HepG2 (cell line): ENCODE data around the gene C1QTNF5. TPM values are rescaled to one million over a fixed set of nuclear protein-coding genes. Genes with fewer than 3 reads are reported as not detected.
A peak's percentile ranks its signal among the peaks of the same experiment; 100 is the strongest.

ENCODE experiments used
- ATAD3A ChIP-seq: sonication (generic); formaldehyde crosslinking; IDR thresholded peaks from 2 replicates; pipeline ENCODE4 v1.4.0; 2020; ENCODE audit warnings: missing genetic modification reagents
- CREM ChIP-seq, 2 experiments: sonication (generic) in 1 of 2; formaldehyde crosslinking in 1 of 2; IDR thresholded peaks; 2 replicates each; pipeline versions ENCODE4 v1.4.0 to v1.6.1; 2016 to 2020; ENCODE audit warnings: antibody characterized with exemption in 1 of 2, mild to moderate bottlenecking in 1 of 2, missing genetic modification reagents in 1 of 2
- EP300 ChIP-seq, 3 experiments: sonication (generic) in 1 of 3; formaldehyde crosslinking in 1 of 3; IDR thresholded peaks; 2 replicates each; pipeline versions ENCODE4 v1.5.1 to v1.6.1; 2011 to 2020; ENCODE audit warnings: low read depth in 2 of 3, low read length in 2 of 3, borderline replicate concordance in 1 of 3, improper control_type of control experiment in 1 of 3, mild to moderate bottlenecking in 1 of 3, missing genetic modification reagents in 1 of 3, moderate library complexity in 1 of 3
- IKZF4 ChIP-seq: sonication (generic); formaldehyde crosslinking; IDR thresholded peaks from 2 replicates; pipeline ENCODE4 v1.5.1; 2020; ENCODE audit warnings: borderline replicate concordance, mild to moderate bottlenecking, low read depth, missing genetic modification reagents; ENCODE audit errors: not compliant biosample characterization
- MLXIP ChIP-seq: sonication (generic); formaldehyde crosslinking; IDR thresholded peaks from 2 replicates; pipeline ENCODE4 v1.9.0; 2021; ENCODE audit warnings: missing genetic modification reagents, borderline replicate concordance
- MTA1 ChIP-seq: sonication (generic); formaldehyde crosslinking; IDR thresholded peaks from 2 replicates; pipeline ENCODE4 v1.4.0; 2020; ENCODE audit warnings: missing genetic modification reagents, mild to moderate bottlenecking, borderline replicate concordance
- NCOA2 ChIP-seq: sonication (generic); formaldehyde crosslinking; IDR thresholded peaks from 2 replicates; pipeline ENCODE4 v1.8.0; 2022; ENCODE audit warnings: inconsistent platforms
- PHF20 ChIP-seq: sonication (generic); formaldehyde crosslinking; IDR thresholded peaks from 2 replicates; pipeline ENCODE4 v1.5.0; 2020; ENCODE audit warnings: mild to moderate bottlenecking, missing genetic modification reagents
- POLR2G ChIP-seq: fragments of 200-400 bp; formaldehyde crosslinking; IDR thresholded peaks from 2 replicates; pipeline ENCODE4 v1.6.1; 2018; ENCODE audit warnings: mild to moderate bottlenecking, low read depth, low read length, moderate library complexity
- RBAK ChIP-seq: sonication (generic); formaldehyde crosslinking; IDR thresholded peaks from 2 replicates; pipeline ENCODE4 v1.5.1; 2020; ENCODE audit warnings: mild to moderate bottlenecking, missing genetic modification reagents
- SP2 ChIP-seq: sonication (generic); formaldehyde crosslinking; IDR thresholded peaks from 2 replicates; pipeline ENCODE4 v1.5.1; 2020; ENCODE audit warnings: mild to moderate bottlenecking, missing genetic modification reagents
- TGIF2 ChIP-seq: IDR thresholded peaks from 2 replicates; pipeline ENCODE4 v1.6.1; 2016; ENCODE audit warnings: control low read depth, missing compliant biosample characterization
- ZBTB7B ChIP-seq: sonication (generic); formaldehyde crosslinking; IDR thresholded peaks from 2 replicates; pipeline ENCODE4 v1.4.0; 2020; ENCODE audit warnings: missing genetic modification reagents
- ZKSCAN8 ChIP-seq: IDR thresholded peaks from 2 replicates; pipeline ENCODE4 v1.6.1; 2016; ENCODE audit warnings: borderline replicate concordance, missing genetic modification reagents, missing compliant biosample characterization
- ZNF350 ChIP-seq: sonication (generic); formaldehyde crosslinking; IDR thresholded peaks from 2 replicates; pipeline ENCODE4 v1.4.0; 2020; ENCODE audit warnings: mild to moderate bottlenecking, low read depth, missing genetic modification reagents, borderline replicate concordance
- ZNF468 ChIP-seq: sonication (generic); formaldehyde crosslinking; IDR thresholded peaks from 2 replicates; pipeline ENCODE4 v1.8.0; 2022; ENCODE audit warnings: mild to moderate bottlenecking, moderate library complexity, missing genetic modification reagents
- ZNF598 ChIP-seq: sonication (generic); formaldehyde crosslinking; IDR thresholded peaks from 2 replicates; pipeline ENCODE4 v1.5.1; 2020; ENCODE audit warnings: mild to moderate bottlenecking, missing genetic modification reagents, borderline replicate concordance
- ZNF746 ChIP-seq: sonication (generic); formaldehyde crosslinking; IDR thresholded peaks from 2 replicates; pipeline ENCODE4 v1.8.0; 2022; ENCODE audit warnings: mild to moderate bottlenecking, missing genetic modification reagents
- polyA plus RNA-seq, 8 experiments: library from polyadenylated mRNA; depleted of rRNA in 3 of 8; stranded (reverse) in 7 of 8; unstranded in 1 of 8; fragments of >200 nt; fragmentation: Illumina TruSeq in 4 of 8; extraction: Trizol in 4 of 8; gene quantifications; 2 replicates each; pipeline versions ENCODE4 v1.2.1 to v1.2.3, GENCODE V29; 2011 to 2016; ENCODE audit warnings: low read depth in 4 of 8, missing spikeins in 1 of 8, mixed read lengths in 1 of 8; ENCODE audit not compliant: insufficient read depth in 1 of 8
- total RNA-seq, 5 experiments: library from RNA; depleted of rRNA; stranded (reverse); fragments of >200 nt; fragmentation: Illumina TruSeq; extraction: Trizol; gene quantifications; 2 replicates each; pipeline ENCODE4 v1.2.3, GENCODE V29; 2016; ENCODE audit warnings: low read depth in 1 of 5
- TF ChIP-seq, protein P1 (sequence below): sonication (generic); formaldehyde crosslinking; conservative IDR thresholded peaks from 2 replicates; pipeline ENCODE4 v1.4.0; 2020; ENCODE audit warnings: missing genetic modification reagents
- TF ChIP-seq, protein P2 (sequence below): sonication (generic); formaldehyde crosslinking; IDR thresholded peaks from 2 replicates; pipeline ENCODE4 v1.4.0; 2020; ENCODE audit warnings: missing genetic modification reagents
- TF ChIP-seq, protein P3 (sequence below): sonication (generic); formaldehyde crosslinking; IDR thresholded peaks from 2 replicates; pipeline ENCODE4 v1.4.0; 2020; ENCODE audit warnings: missing genetic modification reagents

The C1QTNF5 gene
- total and polyA plus RNA-seq, 2 of the 13 experiments (the other 11 are each of a cell fraction or from before 2014, with no cell fraction given), result 0.86 to 1.2 TPM

GRCh38 chr11:119380160-119380826 is 39.6 kb upstream of the C1QTNF5 start (continued):
- TF ChIP-seq, protein P1, sequence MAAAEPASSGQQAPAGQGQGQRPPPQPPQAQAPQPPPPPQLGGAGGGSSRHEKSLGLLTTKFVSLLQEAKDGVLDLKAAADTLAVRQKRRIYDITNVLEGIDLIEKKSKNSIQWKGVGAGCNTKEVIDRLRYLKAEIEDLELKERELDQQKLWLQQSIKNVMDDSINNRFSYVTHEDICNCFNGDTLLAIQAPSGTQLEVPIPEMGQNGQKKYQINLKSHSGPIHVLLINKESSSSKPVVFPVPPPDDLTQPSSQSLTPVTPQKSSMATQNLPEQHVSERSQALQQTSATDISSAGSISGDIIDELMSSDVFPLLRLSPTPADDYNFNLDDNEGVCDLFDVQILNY (CRISPR knock-in tag), result no peak
- 0 out of 2 replicates have a peak, but pooled peaks have one; percentile 33 for TF ChIP-seq PHF20 (CRISPR knock-in tag)
- TF ChIP-seq CREM (IDR thresholded peaks at IDR 0.05), result no peak
- TF ChIP-seq CREM (CRISPR knock-in tag; IDR thresholded peaks at IDR 0.05), result no peak
- TF ChIP-seq ZKSCAN8 (CRISPR knock-in tag), result no peak
- no peak for TF ChIP-seq TGIF2 (CRISPR knock-in tag)
- TF ChIP-seq RBAK (CRISPR knock-in tag), result no peak
- TF ChIP-seq MTA1 (CRISPR knock-in tag), result no peak
- TF ChIP-seq, protein P2, sequence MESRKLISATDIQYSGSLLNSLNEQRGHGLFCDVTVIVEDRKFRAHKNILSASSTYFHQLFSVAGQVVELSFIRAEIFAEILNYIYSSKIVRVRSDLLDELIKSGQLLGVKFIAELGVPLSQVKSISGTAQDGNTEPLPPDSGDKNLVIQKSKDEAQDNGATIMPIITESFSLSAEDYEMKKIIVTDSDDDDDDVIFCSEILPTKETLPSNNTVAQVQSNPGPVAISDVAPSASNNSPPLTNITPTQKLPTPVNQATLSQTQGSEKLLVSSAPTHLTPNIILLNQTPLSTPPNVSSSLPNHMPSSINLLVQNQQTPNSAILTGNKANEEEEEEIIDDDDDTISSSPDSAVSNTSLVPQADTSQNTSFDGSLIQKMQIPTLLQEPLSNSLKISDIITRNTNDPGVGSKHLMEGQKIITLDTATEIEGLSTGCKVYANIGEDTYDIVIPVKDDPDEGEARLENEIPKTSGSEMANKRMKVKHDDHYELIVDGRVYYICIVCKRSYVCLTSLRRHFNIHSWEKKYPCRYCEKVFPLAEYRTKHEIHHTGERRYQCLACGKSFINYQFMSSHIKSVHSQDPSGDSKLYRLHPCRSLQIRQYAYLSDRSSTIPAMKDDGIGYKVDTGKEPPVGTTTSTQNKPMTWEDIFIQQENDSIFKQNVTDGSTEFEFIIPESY (CRISPR knock-in tag), result no peak
- peak; percentile 20; the same call in 1 of the 2 replicates for TF ChIP-seq NCOA2
- no peak for TF ChIP-seq MLXIP (CRISPR knock-in tag)
- TF ChIP-seq ZBTB7B (CRISPR knock-in tag), result no peak
- no peak for TF ChIP-seq SP2 (CRISPR knock-in tag)
- TF ChIP-seq ATAD3A (CRISPR knock-in tag), result no peak
- TF ChIP-seq POLR2G, result no peak
- TF ChIP-seq, protein P3, sequence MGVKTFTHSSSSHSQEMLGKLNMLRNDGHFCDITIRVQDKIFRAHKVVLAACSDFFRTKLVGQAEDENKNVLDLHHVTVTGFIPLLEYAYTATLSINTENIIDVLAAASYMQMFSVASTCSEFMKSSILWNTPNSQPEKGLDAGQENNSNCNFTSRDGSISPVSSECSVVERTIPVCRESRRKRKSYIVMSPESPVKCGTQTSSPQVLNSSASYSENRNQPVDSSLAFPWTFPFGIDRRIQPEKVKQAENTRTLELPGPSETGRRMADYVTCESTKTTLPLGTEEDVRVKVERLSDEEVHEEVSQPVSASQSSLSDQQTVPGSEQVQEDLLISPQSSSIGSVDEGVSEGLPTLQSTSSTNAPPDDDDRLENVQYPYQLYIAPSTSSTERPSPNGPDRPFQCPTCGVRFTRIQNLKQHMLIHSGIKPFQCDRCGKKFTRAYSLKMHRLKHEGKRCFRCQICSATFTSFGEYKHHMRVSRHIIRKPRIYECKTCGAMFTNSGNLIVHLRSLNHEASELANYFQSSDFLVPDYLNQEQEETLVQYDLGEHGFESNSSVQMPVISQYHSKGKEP (CRISPR knock-in tag), result no peak
- 0 out of 2 replicates have a peak, but pooled peaks have one; percentile 51 for TF ChIP-seq ZNF468 (CRISPR knock-in tag)
- TF ChIP-seq ZNF598 (CRISPR knock-in tag), result 0 out of 2 replicates have a peak, but pooled peaks have one; percentile 13
- TF ChIP-seq ZNF350 (CRISPR knock-in tag), result no peak
- TF ChIP-seq ZNF746, result 0 out of 2 replicates have a peak, but pooled peaks have one; percentile 9
- TF ChIP-seq EP300 (IDR thresholded peaks at IDR 0.05; ENCODE audit: low read depth in 2 of 2, low read length in 2 of 2), result no peak
- TF ChIP-seq EP300 (CRISPR knock-in tag; IDR thresholded peaks at IDR 0.05; ENCODE audit: borderline replicate concordance), result no peak
- TF ChIP-seq IKZF4, result peak; percentile 78
